Measurements from ENCODE around the gene RAD51. TPM values are rescaled to one million over a fixed set of nuclear protein-coding genes. Genes with fewer than 3 reads are reported as not detected.

Gene RAD51
- total RNA-seq, 4 donors from 2014 or later: 0.56 to 0.75 (median 0.60) TPM; not detected in 1

DNA sequence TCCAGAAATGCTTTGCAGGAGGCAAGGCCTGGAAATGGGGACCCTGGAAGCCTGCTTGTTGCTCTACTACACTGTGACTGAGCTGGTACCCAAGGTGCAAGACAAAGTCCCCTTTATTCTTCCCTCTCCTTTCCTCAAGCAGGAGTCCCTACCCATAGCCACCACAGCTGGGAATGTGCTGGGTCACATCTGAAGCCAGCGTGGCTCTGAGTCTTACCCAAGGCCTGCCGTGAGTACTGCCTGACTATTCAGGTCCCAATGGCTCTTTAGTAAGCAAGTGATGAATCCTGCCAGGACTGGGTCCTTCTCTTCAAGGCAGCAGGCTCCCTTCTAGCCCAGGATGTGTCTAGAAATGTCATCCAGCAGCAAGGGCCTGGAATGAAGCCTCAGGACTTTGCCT lies 9.6 kb upstream of the RAD51 start:
- TF ChIP-seq POLR2A (IDR thresholded peaks at IDR 0.05): no peak
- TF ChIP-seq, protein P1, sequence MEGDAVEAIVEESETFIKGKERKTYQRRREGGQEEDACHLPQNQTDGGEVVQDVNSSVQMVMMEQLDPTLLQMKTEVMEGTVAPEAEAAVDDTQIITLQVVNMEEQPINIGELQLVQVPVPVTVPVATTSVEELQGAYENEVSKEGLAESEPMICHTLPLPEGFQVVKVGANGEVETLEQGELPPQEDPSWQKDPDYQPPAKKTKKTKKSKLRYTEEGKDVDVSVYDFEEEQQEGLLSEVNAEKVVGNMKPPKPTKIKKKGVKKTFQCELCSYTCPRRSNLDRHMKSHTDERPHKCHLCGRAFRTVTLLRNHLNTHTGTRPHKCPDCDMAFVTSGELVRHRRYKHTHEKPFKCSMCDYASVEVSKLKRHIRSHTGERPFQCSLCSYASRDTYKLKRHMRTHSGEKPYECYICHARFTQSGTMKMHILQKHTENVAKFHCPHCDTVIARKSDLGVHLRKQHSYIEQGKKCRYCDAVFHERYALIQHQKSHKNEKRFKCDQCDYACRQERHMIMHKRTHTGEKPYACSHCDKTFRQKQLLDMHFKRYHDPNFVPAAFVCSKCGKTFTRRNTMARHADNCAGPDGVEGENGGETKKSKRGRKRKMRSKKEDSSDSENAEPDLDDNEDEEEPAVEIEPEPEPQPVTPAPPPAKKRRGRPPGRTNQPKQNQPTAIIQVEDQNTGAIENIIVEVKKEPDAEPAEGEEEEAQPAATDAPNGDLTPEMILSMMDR (IDR thresholded peaks at IDR 0.05 in 4 of 5, conservative IDR thresholded peaks at IDR 0.05 in 1 of 5): no peak
- intact Hi-C loops (cut with DNase I; ENCODE audit: low total_unique reads): no loop called here

DNA sequence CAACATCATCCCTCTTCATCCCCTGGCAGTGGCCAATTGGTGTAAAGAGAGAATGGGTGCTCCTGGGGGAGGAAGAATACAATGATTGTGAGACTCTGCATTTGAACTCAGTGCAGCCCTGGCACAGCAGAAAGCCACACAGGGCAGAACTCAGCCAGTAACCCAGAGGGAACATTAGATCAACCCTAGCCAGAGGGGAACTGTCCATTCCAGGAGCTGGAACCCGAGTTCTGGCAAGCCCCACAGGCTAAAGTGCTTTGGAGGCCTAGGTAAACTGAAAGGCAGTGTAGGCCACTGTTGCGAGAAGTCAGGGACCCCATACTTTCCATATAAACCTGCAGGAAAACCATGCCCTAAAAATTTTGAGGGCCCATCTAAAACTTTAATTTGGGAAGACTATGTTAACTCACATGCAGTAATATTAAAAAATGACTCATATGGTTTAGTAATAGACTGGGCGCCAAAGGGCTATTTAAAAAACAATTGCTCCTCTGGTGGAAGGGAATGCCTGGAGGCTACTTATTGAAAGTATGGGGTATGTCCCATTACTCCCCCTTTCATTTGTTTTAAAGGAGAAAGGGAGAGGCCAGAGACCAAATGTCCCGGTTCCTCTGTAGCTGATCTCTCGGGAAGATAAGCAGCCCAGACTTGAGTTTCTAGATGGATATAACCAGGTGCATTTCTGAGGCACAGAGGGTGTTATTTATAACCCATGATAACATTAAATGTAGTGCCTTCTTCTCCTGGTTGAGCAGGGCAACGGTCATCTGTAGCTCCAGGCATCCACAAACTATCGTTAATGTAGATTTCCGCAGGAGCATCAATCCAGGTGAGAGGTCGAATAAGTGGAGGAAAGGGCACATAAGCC lies 5.8 kb upstream of the RAD51 start:
- H3K9me3 ChIP-seq: no peaks in the 10 kb centered on the region
- in situ Hi-C loops (cut with MboI; ENCODE audit: low sequenced_read_pairs in 4 of 4): loop anchor here in 1 of 4 donors (25.0 kb wide), 2 partner anchors 98 to 177 kb away; no protein-coding TSS in a partner anchor
- H3K4me1 ChIP-seq: peaks cover 7 to 24% of the 10 kb centered on the region in 2 donors
- peak overlapping the region; percentile 20 to 64 (median 50) for H3K27ac ChIP-seq
- ATAC-seq (peak in 1 of 2 donors; percentile 61), DNase-seq (no peak)
- no peak for TF ChIP-seq POLR2A (IDR thresholded peaks at IDR 0.05)
- TF ChIP-seq, protein P1 (IDR thresholded peaks at IDR 0.05 in 4 of 5, conservative IDR thresholded peaks at IDR 0.05 in 1 of 5): no peak
- intact Hi-C loops (cut with DNase I; ENCODE audit: low total_unique reads): no loop called here
- H3K36me3 ChIP-seq: peaks cover 0 to 9% of the 10 kb centered on the region in 2 donors
- no peaks in the 10 kb centered on the region for H3K27me3 ChIP-seq
- H3K4me3 ChIP-seq: no peak overlapping the region

More for the DNA sequence above, 9.6 kb upstream of the RAD51 start:
- Histone ChIP-seq H3K27me3 (no peaks in the 10 kb centered on the region), H3K36me3 (no peaks in the 10 kb centered on the region), H3K27ac (no peak overlapping the region), H3K4me3 (no peak overlapping the region), H3K9me3 (no peaks in the 10 kb centered on the region), H3K4me1 (peaks cover 0 to 14% of the 10 kb centered on the region in 2 donors)
- no peak for ATAC-seq
- in situ Hi-C loops (cut with MboI; ENCODE audit: low sequenced_read_pairs in 4 of 4): loop anchor here in 1 of 4 donors (25.0 kb wide), 2 partner anchors 102 to 173 kb away; no protein-coding TSS in a partner anchor
- no peak for DNase-seq

DNA sequence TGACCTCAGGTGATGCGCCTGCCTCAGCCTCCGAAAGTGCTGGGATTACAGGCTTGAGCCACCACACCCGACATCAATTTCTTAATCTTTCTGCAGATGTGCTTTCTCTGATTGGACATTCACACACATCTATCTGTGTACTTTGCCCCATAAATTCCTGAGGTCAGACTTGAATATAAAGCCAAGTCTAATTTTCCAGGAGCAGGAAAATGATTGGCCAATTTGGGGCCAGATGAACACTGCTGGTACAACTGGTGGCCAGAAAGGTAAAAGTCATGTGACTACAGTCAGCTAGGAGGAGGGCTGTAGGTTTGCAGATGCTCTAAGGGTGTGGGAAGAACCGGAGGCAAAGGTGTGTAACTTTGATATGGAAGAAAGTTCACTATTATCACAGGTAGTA lies 3.2 kb upstream of the RAD51 start:
- H3K4me1 ChIP-seq: peaks cover 20 to 30% of the 10 kb centered on the region in 2 donors
- in situ Hi-C loops (cut with MboI; ENCODE audit: low sequenced_read_pairs in 4 of 4): loop anchor here in 2 of 4 donors (5.0 to 25.0 kb wide), 4 partner anchors 96 to 203 kb away; partner anchors contain the start of genes KNL1 (in 1 of the 2) and VPS18 (in 1 of the 2)
- TF ChIP-seq, protein P1 (IDR thresholded peaks at IDR 0.05 in 4 of 5, conservative IDR thresholded peaks at IDR 0.05 in 1 of 5): no peak
- TF ChIP-seq POLR2A (IDR thresholded peaks at IDR 0.05): no peak
- no peak overlapping the region for H3K27ac ChIP-seq
- H3K27me3 ChIP-seq: no peaks in the 10 kb centered on the region
- H3K4me3 ChIP-seq: no peak overlapping the region
- H3K9me3 ChIP-seq: no peaks in the 10 kb centered on the region
- peaks cover 0 to 9% of the 10 kb centered on the region in 2 donors for H3K36me3 ChIP-seq
- ATAC-seq: no peak
- intact Hi-C loops (cut with DNase I; ENCODE audit: low total_unique reads): loop anchor here (2.0 to 5.0 kb wide), 2 partner anchors 173 to 201 kb away; partner anchors contain the start of gene VPS18
- DNase-seq: no peak

DNA sequence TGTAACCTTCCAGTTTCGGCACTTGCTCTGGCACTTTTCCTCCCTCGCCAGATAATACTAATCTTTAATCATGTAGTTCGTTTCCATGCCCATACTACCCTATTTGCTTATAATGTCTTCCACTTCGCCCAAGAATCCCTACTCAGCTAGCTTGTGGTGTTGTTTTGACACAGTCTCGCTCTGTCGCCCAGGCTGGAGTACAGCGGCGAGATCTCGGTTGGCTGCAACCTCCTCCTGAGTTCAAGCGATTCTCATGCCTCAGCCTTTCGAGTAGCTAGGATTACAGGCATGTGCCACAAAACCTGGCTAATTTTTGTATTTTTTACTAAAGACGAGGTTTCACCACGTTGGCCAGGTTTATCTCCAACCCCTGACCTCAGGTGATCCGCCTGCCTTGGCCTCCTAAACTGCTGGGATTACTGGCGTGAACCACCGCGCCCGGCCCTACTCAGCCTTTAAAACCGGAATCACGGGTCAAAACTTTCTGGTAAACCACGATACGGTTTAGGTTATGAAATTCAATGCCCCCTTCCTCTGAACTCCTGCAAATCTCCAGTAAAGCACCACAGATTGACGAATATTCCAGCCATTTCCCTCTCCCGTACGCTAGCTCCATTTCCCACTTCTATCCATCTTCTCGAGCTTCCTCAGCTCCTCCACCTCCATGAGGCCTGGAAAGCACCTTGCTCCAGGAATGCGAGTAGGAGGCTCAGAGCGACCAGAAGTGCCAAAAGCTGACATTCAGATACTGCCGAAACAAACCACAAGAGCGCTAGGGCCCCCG lies 878 bp upstream of the RAD51 start:
- Histone ChIP-seq H3K27me3 (no peaks in the 10 kb centered on the region), H3K27ac (peak overlapping the region; percentile 99 to 100 (median 100)), H3K4me3 (peak overlapping the region; percentile 92 to 99 (median 94)), H3K9me3 (no peaks in the 10 kb centered on the region), H3K4me1 (peaks cover 20 to 23% of the 10 kb centered on the region in 2 donors), H3K36me3 (peaks cover 0 to 9% of the 10 kb centered on the region in 2 donors)
- in situ Hi-C loops (cut with MboI; ENCODE audit: low sequenced_read_pairs in 4 of 4): loop anchor here in 2 of 4 donors (5.0 to 25.0 kb wide), 4 partner anchors 93 to 201 kb away; partner anchors contain the start of genes KNL1 (in 1 of the 2) and VPS18 (in 1 of the 2)
- intact Hi-C loops (cut with DNase I; ENCODE audit: low total_unique reads): loop anchor here (2.0 to 5.0 kb wide), 4 partner anchors 61 to 198 kb away; partner anchors contain the start of genes RMDN3 and VPS18
- no peak for DNase-seq
- ATAC-seq: peak; percentile 17 to 19
- TF ChIP-seq, protein P1 (IDR thresholded peaks at IDR 0.05 in 4 of 5, conservative IDR thresholded peaks at IDR 0.05 in 1 of 5): no peak
